Measurements from ENCODE around the gene OMG.
A peak's percentile ranks its signal among the peaks of the same experiment; 100 is the strongest.
"Not testable (repeated sequence)": the region's sequence is repeated elsewhere in the genome, so short reads cannot be mapped to it uniquely, and the experiment has no call there.

OMG gene

DNA sequence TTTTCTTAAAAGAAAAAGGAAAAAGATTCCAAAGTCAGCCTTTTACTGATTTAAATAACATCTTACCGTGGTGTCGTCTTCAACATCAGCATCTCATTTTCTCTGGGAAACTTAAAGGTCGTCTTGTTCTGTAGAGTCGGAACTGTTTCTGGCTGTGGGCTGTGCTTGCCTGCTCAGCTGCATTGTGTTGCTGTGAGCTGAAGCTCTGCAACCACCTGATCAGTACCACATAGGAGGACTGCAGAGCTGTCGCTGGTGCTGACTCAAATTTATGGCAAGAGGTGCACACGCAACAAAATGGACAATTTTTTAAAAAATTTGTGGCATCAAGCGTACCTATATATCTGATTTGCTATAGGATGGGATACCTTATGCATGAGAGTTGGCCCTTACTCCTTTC is at the start of gene OMG:
Gene OMG (minus strand): TSS at position 150 of the 400 bp plus-strand sequence. CDS start 908 bp downstream, outside the sequence.
- H3K4me3 ChIP-seq (replicated peaks; ENCODE audit: low read depth, low read length) = no peak within 1 kb of the TSS
- DNase-seq (ENCODE audit: extremely low read depth, low read depth) = no peak
- no peak for TF ChIP-seq CTCF (IDR thresholded peaks at IDR 0.05; ENCODE audit: low read depth, low read length, missing control alignments)

DNA sequence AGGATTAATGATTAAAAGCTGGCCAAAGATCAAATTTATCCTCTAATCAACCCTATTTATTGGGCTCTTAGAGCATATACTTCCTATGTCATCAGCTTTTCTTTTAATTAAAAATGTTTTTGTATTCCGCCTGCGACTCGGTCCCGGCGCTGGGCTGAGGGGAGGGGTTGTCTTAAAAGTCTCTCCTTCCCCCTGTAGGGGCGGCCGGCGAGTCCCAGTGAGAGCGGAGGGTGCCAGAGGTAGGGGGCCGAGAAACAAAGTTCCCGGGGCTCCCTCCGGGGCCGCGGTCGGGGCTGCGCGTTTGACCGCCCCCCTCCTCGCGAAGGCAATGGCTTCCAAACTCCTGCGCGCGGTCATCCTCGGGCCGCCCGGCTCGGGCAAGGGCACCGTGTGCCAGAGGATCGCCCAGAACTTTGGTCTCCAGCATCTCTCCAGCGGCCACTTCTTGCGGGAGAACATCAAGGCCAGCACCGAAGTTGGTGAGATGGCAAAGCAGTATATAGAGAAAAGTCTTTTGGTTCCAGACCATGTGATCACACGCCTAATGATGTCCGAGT is 48.2 kb upstream of the OMG start:
- DNase-seq (ENCODE audit: extremely low read depth, low read depth); H3K4me3 ChIP-seq (replicated peaks; ENCODE audit: low read depth, low read length): not testable (repeated sequence)

DNA sequence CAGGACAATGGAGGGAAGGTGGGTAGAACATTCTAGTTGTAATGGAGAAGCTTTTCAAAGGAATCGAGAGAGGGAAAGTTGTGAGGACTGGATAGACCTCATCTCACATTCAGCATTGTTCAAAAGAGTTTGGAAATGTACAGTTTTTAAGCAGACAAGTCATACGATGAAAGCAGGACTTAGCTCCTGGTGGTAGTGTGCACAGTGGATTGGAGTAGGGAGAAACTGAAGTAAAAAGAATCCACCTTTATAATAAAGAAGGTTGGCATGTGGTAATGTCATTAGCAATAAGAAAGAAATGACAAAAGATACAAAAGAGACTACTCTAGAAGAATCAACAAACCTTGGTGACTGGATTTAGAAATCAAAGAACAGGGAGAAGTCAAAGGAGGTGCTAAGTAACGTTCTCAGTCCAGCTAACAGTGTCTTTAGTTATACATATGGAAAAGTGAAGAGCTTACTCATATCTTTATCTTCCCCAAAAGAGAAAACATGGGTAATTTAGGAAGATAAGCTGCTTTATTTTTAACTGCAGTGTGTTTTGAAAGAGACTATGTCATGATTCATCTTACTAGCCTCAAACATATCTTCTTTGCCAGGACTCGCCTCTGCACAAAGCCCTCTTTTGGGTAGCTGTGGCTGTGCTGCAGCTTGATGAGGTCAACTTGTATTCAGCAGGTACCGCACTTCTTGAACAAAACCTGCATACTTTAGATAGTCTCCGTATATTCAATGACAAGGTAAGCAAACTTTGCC is 43.0 kb upstream of the OMG start:
- TF ChIP-seq CTCF (IDR thresholded peaks at IDR 0.05; ENCODE audit: low read depth, low read length, missing control alignments) = no peak
- no peak for DNase-seq (ENCODE audit: extremely low read depth, low read depth)
- H3K4me3 ChIP-seq (replicated peaks; ENCODE audit: low read depth, low read length) = no peak overlapping the region

DNA sequence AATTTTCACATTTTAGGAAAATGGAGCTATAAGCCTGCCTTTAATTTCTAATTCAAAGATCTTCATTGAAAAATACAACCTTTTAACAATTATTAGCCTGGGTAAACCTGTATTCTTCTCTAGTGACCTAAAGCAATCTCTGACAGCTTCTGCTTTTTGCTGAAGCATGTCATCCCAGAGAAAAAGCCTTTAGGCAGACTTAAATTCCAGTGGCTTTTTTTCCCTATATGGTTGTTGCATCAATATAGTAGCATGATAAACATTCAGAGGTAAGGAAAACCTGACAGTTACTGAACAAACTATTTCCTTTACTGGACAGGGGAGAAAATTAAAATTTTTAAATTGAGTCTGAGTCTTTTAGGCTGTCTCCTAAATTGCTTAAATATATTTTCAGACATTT is 32.2 kb upstream of the OMG start:
- DNase-seq (ENCODE audit: extremely low read depth, low read depth) = no peak
- H3K4me3 ChIP-seq (replicated peaks; ENCODE audit: low read depth, low read length) = no peak overlapping the region
- no peak for TF ChIP-seq CTCF (IDR thresholded peaks at IDR 0.05; ENCODE audit: low read depth, low read length, missing control alignments)

DNA sequence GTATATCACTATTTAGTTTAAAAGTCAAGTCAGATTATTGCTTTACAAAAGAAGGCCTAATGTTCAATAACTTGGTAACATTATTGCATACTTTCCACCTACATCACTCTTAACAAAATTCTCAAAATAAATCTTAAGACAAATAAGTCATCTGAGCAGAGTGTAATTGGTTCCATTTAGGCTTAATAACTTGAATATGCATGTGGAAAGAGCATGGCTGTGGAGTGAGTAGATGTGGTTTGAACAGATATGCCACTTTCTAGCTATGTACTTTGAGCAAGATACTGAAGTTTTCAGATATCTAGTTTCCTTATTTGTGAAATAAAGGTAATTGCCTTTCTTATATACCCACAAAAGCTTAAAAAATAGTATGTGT is 31.1 kb upstream of the OMG start:
- TF ChIP-seq CTCF (IDR thresholded peaks at IDR 0.05; ENCODE audit: low read depth, low read length, missing control alignments) = no peak
- no peak overlapping the region for H3K4me3 ChIP-seq (replicated peaks; ENCODE audit: low read depth, low read length)
- peak; percentile 15 for DNase-seq (ENCODE audit: extremely low read depth, low read depth)

DNA sequence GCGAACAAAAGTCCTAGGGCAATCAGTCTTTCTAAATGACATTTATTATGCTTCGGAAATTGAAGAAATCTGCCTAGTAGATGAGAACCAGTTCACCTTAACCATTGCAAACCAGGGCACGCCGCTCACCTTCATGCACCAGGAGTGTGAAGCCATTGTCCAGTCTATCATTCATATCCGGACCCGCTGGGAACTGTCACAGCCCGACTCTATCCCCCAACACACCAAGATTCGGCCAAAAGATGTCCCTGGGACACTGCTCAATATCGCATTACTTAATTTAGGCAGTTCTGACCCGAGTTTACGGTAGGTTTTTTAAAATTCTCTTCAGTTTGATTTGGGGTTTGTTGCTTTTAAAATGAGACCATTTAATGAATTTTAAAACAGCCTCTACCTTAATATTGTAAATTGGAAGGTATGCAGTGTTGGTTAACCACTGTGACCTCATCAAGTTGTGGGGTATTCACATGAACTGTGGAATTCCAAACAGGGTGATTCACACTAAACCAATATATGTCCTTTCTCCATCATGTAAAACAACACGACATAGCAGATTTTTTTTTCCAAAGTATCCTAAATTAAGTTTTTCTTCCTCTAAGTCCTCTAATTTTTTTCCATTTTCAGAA is 30.6 kb upstream of the OMG start:
- DNase-seq (ENCODE audit: extremely low read depth, low read depth) = peak; percentile 50
- H3K4me3 ChIP-seq (replicated peaks; ENCODE audit: low read depth, low read length) = no peak overlapping the region
- no peak for TF ChIP-seq CTCF (IDR thresholded peaks at IDR 0.05; ENCODE audit: low read depth, low read length, missing control alignments)

DNA sequence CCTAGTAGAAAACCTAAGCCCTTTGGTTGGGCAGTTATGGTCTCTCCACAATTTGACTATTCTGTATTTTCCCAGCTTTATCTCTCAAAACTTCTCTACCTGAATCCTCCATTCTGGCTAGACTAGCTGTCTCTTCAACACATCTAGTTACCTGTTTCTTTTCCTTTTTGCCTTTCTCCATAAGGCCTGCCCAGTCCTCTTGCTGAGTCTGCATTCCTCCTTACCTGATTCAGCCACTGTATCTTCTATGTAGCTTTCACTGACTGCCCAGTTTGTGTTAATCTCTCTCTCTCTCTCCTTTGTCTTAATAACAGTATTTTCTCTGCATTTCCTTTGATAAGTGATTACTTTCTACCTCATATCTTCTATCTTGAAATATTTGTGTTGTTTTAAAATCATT is 26.5 kb upstream of the OMG start:
- no peak overlapping the region for H3K4me3 ChIP-seq (replicated peaks; ENCODE audit: low read depth, low read length)
- no peak for DNase-seq (ENCODE audit: extremely low read depth, low read depth)
- TF ChIP-seq CTCF (IDR thresholded peaks at IDR 0.05; ENCODE audit: low read depth, low read length, missing control alignments) = no peak
